Endometrium (tissue), 2 donors: ENCODE data around the gene MPLKIP.
"Not testable (repeated sequence)": the region's sequence is repeated elsewhere in the genome, so short reads cannot be mapped to it uniquely, and the experiment has no call there.

ENCODE experiments used
- FAIRE-seq: peaks from 2 replicates; lab custom pipeline; 2012; peaks lifted over from hg19 to GRCh38; lab: Jason Lieb, UNC
- donor health status: control.
- donor health status: control.

Gene MPLKIP

GRCh38 chr7:40134428-40135316 lies at the start of gene MPLKIP, which contains the start of gene SUGCT:
MPLKIP (minus strand) TSS chr7:40134622; CDS start chr7:40134567, 55 bp downstream.
SUGCT (plus strand) TSS chr7:40135005.
- no peak for FAIRE-seq

GRCh38 chr7:40182452-40182851 lies 48.0 kb upstream of the MPLKIP start:
- no peak for FAIRE-seq

- no peak for FAIRE-seq
Measured at GRCh38 chr7:40177071-40177470, 42.6 kb upstream of the MPLKIP start.

- no peak for FAIRE-seq
Measured at GRCh38 chr7:40175725-40176510, 41.5 kb upstream of the MPLKIP start.

- not testable (repeated sequence) for FAIRE-seq
Measured at GRCh38 chr7:40175256-40175655, 40.8 kb upstream of the MPLKIP start.

- not testable (repeated sequence) for FAIRE-seq
Measured at GRCh38 chr7:40173121-40173520, 38.7 kb upstream of the MPLKIP start.

GRCh38 chr7:40168266-40168665 lies 33.8 kb upstream of the MPLKIP start:
- FAIRE-seq: not testable (repeated sequence)

- FAIRE-seq: no peak
Measured at GRCh38 chr7:40167291-40167690, 32.9 kb upstream of the MPLKIP start.

- FAIRE-seq: no peak
Measured at GRCh38 chr7:40165216-40165615, 30.8 kb upstream of the MPLKIP start.

GRCh38 chr7:40162516-40162915 lies 28.1 kb upstream of the MPLKIP start:
- no peak for FAIRE-seq

GRCh38 chr7:40156988-40157387 lies 22.6 kb upstream of the MPLKIP start:
- no peak for FAIRE-seq

GRCh38 chr7:40151504-40151903 lies 17.1 kb upstream of the MPLKIP start:
- FAIRE-seq: no peak

- FAIRE-seq: no peak
Measured at GRCh38 chr7:40148671-40149070, 14.2 kb upstream of the MPLKIP start.

- FAIRE-seq: not testable (repeated sequence)
Measured at GRCh38 chr7:40148247-40148580, 13.8 kb upstream of the MPLKIP start.

- no peak for FAIRE-seq
Measured at GRCh38 chr7:40147371-40148246, 13.2 kb upstream of the MPLKIP start.

GRCh38 chr7:40145596-40146130 lies 11.2 kb upstream of the MPLKIP start:
- not testable (repeated sequence) for FAIRE-seq

- FAIRE-seq: not testable (repeated sequence)
Measured at GRCh38 chr7:40141916-40142315, 7.5 kb upstream of the MPLKIP start.

- FAIRE-seq: not testable (repeated sequence)
Measured at GRCh38 chr7:40139891-40140290, 5.5 kb upstream of the MPLKIP start.

- no peak for FAIRE-seq
Measured at GRCh38 chr7:40138973-40139372, 4.6 kb upstream of the MPLKIP start.

GRCh38 chr7:40137563-40137962 lies 3.1 kb upstream of the MPLKIP start:
- FAIRE-seq: no peak

- FAIRE-seq: no peak
Measured at GRCh38 chr7:40135317-40135610, 842 bp upstream of the MPLKIP start.
